Measurements from ENCODE around the gene MTUS2.
A peak's percentile ranks its signal among the peaks of the same experiment; 100 is the strongest.

MTUS2 gene

DNA sequence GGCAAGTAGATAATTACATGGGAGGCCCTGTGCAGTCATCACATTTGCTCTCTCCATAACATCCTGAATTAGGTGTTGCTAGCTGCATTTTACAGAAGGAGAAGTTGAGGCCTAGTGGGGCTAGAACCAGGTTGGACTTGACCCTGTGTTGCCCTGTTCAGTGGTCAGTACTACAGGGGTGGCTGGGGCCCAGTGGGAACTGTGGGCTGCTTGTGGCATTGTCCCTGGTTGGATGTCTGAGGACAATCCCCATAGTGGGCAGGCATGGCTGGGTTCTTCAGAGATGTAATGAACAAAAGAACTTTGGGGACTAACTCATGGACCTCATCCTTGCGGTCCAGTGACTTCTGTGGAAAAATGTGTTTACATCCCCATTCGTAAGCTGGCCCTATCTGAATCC, 38.9 kb downstream of the MTUS2 start:
- DNase-seq (ENCODE audit: low spot score): no peak

DNA sequence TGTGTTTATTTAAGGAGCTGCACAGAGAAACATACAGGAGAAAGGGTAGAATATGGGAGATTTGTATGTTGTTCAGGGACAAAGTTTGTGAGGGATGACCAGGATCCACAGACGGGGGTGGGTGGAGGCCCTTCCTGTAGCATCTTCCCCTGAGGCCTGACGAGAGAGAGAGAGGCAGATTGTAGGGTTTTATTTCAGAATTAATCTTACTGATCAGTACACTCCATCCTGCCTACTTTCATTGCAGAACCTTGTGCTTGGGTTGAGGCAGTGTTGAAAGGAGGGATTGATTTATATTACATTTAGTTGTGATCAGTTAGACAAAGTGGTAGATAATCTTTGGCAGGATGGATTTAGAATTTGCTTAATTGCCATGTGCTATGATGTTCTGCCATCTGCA, 39.6 kb downstream of the MTUS2 start:
- DNase-seq (ENCODE audit: low spot score): no peak

DNA sequence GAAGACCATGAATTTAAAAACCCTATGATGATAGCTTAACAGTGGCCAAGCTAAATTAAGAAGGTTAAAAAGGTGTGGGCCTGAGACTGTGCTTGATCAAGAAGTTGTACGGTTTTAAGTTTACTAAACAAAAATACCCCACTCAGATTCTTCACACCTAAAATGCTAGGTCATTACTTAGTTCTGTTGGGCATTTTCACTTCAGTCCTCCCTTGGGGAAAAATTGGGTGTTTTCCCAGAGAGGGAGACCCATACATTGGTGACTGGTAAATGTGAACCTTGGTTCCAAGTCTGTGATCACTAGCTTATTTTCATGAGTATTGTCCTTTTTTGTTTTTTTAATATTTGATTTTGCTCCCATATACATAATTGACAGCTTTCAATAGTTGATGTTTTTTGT, 44.4 kb downstream of the MTUS2 start:
- no peak for DNase-seq (ENCODE audit: low spot score)

DNA sequence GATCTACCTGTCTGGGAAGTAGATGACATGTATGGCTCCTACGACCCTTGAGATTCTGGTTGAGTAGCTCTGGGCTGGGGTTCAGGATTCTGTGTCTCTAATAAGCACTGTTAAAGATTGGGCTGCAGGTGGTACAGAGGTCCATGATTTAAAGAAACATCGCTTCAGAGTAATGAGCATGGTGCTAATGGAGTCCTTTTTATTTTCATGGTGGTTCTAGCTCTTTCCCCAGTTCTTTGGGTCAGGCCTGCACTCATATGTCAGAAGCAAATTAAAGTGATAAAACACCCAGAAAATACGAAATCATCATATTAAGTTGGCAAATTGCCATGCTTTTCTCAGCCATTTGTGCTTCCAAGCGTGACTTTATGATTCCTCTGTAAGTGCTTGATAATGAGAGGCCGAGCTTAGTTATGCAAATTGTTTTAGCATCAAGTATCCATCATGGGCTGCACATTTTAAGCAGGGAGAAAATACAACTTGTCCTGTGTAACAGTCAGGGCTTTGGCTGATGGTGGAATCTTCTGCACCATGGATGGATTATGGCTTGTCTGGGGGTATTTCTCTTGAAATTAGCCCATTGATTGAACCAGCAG, 45.1 kb downstream of the MTUS2 start:
- no peak for DNase-seq (ENCODE audit: low spot score)

DNA sequence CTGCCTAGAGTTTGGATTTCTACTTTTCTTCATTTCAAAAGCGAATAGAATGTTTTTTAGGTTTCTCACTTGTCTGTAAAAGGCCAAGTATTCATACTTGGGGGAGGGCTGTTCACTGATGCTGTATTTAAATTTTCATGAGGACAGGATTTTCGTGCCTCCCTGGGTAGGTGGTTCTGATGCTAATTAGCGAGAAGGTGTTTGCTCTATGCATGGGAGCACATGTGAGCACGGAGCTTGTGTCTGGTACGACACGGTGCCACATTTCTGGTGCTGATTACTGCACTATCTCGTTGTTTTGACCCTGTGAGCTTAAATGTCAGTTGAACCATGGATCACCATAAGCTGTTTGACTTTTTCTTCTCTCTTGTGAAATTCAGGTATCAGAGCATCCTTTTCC, 45.8 kb downstream of the MTUS2 start:
- no peak for DNase-seq (ENCODE audit: low spot score)

DNA sequence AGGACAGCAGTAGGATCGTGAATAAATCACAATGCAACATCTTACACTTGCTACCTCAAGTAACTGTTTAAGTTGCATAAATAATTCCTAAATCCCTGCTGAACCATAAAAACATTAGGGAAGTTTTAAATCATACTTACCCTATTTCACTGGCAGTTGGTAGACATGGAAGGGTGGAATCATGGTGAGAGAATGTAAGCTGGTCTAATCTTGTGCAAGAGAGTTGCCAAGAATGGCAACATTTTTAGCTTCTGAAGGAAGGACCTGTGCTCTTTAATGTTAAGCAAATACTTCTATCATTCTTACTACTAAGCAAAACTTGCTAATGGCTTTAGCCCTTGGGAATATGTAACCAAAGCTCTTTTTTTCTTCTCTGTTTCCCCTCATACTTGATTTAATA, 46.8 kb downstream of the MTUS2 start:
- DNase-seq (ENCODE audit: low spot score): no peak

DNA sequence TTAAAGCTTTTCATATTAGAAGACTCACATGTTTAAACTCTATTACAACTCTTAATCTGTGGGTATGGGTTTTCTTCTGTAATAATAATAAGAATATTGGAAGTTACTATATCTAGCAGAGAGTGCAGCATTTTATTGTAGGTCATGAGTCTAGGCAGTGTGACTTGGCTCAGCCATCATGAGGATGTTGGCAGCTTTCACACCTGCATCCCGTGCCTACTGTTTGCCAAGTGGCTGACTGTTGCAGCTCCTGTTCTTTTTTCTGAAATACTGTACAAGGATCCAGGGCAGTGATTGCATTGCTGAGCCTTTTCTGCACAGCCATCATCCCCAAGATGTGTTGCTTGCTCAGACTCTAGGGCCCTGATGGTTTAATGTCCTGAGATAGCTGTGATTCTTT, 47.4 kb downstream of the MTUS2 start:
- DNase-seq (ENCODE audit: low spot score): no peak

DNA sequence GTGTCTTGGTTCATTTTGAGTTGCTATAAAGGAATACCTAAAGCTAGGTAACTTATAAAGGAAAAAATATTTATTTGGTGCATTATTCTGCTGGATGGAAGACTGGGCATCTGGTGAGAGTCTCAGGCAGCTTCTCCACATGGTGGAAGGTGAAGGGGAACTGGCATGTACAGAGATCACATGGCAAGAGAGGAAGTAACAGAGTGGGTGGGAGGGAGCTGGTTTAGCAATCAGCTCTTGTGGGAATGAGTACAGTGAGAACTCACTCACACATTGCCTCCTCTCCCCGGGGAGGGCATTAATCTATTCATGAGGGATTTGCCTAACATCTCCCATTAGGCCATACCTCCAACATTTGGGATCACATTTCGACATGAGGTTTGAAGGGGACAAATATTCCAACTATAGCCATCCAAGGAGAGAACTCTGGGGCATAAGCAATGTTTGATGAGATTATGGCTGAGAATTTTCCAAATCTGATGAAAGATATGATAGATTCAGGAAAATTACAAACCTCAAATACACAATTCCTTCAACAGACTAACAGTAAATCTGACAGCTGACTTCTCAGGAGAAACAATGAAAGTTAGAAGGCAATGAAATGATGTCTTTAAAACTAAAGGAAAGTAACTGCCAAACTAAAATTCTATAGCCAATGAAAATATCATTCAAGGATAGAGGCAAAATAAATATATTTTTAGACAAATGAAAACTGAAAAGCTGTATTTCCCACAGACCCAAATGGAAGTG, 52.5 kb downstream of the MTUS2 start:
- no peak for DNase-seq (ENCODE audit: low spot score)

DNA sequence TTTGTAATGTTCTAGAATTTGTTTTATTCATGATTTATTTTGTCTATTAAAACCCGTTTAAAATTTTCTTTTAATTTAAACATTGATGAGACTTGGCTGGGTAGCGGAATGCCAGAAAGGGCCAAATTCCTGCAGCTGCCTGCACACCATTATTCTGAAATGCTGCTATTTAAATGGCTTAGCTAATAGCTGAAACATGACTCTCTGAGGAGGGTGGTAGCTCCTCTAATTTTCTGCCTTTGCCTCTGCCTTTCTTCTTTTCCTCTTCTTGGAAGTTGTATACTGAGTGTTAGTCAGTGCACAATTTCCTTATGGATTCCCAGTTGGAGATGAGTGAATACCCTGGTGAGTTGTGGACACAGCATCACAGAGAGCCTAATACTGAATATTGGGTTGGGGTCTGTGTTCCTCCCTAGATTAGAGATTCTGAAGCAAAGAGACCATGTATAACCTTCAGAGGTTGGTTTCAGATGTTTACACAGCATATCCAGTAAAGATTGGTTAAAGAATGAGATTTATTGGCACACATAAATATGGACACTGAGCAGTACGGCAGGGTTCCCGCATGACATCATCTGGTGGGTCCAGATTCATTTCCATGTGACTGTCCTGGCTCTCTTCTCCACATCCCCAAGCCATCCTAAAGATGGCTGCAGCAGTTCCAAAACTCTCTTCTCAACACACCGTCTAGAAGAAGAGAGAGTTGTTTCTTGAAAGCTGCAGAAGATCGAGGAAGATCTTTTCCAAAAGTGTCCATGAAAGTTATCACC, 55.9 kb downstream of the MTUS2 start:
- no peak for DNase-seq (ENCODE audit: low spot score)

DNA sequence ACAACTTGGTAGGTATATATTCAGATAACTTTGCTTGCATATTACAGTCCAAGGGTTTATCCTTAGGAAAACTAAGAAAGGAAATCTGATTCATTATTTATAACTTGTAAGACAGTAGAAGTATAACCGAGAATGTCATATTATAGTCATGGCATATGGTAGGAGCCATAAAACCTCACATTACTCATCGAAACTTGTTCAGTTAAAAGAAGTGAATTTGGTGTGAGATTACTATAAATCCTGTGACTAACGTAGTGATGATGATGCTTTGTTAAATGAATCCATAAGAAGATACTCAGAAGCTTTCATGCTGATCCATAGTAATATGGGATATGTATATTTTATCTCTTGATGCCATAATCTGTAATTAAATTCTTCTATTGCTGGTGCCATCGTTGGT, 57.3 kb downstream of the MTUS2 start:
- DNase-seq (ENCODE audit: low spot score): no peak

DNA sequence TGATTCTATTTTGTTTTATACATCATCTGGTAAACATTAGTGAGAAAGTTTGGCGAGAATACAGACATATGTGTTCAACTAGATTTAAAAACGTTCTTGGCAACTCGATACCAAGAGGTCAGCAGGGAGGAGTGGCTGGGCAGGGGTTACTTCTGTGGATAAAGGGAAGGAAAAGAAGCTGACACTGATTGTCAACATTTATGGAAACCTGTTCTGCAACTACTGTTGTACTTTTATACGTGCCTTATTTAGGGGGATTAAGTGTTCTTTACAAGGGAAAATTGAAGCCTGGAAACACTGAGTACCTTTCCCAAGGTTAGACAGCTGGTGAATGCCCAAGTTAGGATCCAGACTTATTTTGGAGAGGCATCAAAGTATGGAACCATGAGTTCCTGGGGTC, 65.0 kb downstream of the MTUS2 start:
- no peak for DNase-seq (ENCODE audit: low spot score)

DNA sequence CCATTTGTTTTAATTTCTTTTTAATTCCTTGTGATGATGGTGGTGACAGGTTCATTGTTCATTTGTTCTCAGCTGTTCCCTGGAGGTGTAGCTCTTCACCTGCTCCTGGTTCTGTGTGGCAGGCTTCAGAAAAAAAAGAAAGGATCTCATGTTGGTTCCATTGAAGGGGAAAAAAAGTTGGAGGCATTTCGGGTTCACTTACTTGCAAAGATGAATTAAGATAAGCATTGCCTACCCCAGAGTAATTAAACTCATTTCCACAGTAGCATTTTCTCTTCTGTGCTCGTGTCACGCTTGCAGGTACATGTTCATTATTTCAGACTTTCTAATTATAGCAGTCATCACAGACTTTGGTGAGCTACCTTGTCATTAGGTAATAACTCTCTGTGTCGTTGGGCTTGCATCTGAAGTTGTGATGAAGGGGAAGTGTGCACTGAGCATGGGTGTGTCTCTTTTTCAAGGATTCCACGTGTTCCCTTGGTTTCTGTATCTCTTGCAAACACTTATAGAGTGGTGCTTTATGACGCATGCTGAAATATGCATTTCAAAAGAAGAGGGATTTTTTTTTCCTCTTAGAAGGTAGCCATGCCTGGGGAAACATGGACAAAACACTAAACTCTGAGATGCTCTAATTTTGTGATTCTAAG, 69.1 kb downstream of the MTUS2 start:
- no peak for DNase-seq (ENCODE audit: low spot score)

DNA sequence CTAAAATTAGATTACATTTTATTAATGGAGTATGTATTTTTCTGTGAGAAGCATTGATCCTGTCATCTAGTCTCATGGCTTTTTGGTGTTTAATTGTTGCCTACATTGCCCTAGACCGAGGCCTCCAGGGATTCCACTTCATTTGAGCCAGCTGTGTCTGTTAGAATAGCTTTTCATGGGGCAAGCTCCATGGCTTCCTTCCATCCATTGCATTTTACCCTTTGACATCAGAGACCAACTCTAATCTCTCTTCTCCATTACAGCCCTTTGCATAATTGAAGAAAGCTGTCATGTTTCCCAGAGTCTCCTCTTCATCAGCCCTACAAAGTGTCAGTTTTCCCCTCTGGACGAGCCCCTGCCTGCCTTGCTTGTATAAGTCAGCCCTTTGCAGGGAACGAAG, 70.6 kb downstream of the MTUS2 start:
- DNase-seq (ENCODE audit: low spot score): no peak

DNA sequence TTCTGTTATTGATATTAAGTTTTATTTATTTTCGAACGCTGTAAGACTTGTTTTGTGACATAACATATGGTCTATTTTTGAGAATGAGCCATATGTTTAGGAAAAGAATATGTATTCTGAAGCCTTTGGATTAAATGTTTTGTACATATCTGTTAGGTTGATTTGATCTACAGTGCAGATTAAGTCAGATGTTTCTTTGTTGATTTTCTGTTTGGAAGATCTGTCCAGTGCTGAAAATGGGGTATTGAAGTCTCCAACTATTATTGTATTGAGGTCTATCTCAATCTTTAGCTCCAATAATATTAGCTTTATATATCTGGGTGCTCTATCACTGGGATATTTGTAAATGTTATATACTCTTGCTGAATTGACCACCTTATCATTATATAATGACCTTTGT, 97.9 kb downstream of the MTUS2 start:
- DNase-seq (ENCODE audit: low spot score): no peak

DNA sequence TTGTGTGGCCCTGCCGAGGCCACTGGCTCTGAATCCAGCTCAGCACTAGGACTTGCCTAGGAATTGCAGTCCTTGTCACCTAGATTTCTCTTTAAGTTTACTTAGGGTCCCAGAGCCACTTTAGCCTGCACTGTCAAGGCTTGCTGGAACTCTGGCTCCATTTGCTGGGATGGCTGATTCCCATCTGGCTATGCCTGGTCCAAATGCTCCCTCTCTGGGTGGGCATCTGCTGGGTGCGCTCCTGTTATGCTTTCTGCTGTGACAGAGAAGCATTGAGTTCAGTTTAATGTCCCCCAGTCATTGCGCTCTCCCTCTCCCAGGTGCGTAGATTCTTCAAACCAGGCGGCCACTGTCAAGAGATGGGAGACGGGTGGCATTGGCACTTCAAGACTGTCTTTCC, 102.2 kb downstream of the MTUS2 start:
- no peak for DNase-seq (ENCODE audit: low spot score)

DNA sequence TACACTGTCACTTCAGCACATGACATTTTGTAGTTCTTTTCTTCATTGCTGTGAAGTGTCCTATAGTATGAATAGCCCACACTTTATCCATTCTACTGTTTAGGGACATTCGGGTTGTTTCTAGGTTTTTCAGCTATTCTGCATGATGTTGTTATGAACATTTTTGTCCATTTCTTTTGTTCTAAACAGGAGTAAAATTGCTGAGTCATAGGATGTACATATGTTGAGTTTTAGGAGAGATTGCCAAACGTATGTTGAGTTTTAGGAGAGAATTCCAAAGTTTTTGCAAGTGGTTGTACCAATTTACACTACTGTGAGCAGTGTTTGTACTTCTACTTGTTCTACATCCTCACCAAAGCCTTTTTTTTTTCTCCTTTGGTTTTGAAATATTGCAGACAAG, 115.0 kb downstream of the MTUS2 start:
- no peak for DNase-seq (ENCODE audit: low spot score)

DNA sequence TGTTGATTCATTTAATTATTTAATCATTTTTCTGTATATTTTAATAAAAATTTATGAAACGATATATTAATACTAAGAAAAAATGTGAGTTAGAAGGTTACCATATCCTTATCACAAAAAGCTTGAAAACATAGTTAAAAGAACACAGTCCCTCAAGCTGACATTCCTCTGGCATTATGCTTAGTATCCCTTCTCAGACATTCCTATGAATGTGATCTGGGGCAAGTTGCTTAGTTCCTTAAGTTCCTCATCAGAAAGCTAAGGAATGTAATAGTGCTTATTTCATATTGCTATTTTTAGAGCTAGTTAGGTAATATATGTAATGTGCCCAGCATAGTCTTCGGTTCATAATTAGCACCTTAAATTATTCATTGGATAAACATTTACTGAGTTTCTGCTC, 122.8 kb downstream of the MTUS2 start:
- peak; percentile 1 for DNase-seq (ENCODE audit: low spot score)

DNA sequence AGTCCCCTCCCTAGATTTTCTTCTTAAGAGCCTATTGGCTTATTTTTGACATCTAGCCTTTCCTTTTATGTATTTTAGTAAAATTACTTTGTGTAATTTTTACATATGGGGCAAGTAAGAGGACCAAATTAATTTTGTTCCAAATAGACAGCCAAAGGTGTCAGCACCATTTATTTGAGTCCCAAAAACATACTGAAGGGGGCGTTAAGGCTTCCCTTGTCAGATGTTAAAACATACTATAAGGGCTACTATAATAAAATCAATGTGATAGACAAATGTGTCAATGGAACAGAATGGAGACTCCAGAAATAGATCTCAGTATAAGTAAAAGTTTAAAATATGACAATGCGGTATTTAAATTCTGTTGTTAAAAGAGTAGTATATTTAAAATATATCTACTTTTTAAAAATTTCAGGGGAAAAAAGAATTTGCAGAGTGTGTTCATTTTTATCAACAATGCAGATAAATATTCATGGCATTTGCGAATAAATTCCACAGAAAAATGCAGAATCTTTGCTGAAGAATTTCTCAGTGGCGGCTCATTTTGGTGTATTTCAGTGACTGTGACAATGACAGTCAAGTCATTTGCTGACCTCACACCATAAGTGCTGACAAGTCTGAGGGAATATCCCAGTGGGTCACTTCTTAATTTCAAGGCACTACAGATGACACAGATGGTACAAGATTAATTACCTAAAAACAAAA, 133.7 kb downstream of the MTUS2 start:
- no peak for DNase-seq (ENCODE audit: low spot score)

DNA sequence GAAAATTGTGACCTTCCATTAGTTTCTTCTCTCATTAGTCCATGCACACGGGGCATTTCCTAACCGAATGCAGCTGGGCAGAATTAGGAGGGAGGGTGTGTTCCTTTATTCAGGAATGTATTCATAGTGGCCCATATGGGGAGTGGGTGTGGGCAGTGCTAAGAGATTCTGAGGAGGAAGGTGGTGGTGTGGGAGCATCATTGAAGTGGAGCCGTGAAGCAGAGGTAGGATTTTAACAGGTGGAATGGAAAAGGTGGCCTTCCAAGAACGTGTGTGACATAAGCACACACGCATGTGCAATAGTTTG, 134.2 kb downstream of the MTUS2 start:
- DNase-seq (ENCODE audit: low spot score): no peak

DNA sequence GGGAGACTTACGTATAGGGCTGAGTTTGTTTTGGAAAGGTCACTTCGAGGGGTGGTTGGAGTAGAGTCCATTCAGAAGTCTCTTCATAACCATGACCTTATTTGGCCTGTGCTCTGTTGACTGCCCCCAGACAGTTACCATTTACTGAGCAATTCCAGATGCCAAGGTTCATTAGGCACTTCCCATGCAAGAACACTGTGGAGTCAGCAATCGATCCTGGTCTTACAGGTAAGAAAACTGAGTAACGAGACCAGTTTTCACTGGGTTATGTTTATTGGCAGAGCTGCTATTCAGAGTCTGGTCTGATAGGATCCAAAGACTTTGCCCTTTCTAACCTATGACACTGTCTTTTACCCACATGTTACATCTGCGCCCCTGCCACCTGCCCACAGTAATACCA, 134.7 kb downstream of the MTUS2 start:
- DNase-seq (ENCODE audit: low spot score): no peak

DNA sequence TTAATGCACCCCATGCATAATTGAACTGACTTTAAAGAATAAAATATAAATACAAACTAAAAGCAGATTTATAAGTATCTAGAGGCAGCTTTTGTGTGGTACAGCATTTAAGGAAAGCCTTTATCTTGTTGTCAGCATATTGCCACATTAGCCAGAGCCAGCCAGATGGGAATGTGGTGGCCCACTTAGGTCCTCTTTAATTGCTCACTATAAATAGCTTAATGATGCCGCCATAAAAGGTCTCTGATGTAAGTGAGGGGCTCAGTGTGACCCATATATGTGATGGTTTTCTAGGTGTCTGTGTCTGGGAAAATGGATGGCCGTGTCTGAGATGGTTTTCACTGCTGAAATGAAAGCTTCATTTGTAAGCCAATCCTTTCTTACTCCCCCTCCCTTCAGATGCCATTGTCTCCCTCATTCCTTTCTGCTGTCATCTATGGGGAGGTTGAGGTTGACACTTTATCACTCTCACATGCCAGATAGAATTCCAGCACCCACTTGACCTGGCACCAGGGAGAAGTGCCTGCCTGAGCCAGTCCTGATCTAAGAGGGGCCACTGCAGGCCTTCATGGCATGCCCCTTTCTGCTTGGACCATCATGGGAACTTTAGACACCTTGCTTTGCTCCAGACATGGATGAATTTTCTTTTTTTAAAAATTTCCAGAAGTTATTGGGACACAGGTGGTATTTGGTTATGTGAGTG, 135.3 kb downstream of the MTUS2 start:
- no peak for DNase-seq (ENCODE audit: low spot score)

DNA sequence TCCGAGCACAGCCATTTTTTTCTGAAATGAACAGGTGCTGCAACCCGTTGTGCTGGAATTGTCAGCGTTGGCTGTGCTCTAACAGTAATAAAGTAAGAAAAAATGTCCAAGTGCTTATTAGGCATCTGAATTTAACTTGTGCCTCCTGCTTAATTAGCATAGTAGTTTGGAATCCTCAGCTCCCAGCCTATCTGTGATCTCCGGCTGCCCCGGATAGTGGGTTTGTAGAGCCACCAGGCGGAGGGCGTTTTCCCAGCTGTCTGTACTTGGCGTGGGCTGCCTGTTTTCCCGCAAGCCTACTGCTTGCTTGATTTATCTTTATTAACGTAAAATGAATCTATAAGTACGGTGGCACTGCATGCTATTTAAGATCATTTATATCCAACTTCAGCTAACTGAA, 137.9 kb downstream of the MTUS2 start:
- DNase-seq (ENCODE audit: low spot score): no peak
